HG03354 (cell line): ENCODE measurements around the gene NLRP9.

ENCODE experiments used
- ATAC-seq: cut with Tn5 transposase; IDR thresholded peaks from one replicate; pipeline ENCODE4 v1.9.1; 2021; ENCODE audit warnings: mild to moderate bottlenecking; ENCODE audit not compliant: unreplicated experiment, poor library complexity, severe bottlenecking

NLRP9 gene

DNA sequence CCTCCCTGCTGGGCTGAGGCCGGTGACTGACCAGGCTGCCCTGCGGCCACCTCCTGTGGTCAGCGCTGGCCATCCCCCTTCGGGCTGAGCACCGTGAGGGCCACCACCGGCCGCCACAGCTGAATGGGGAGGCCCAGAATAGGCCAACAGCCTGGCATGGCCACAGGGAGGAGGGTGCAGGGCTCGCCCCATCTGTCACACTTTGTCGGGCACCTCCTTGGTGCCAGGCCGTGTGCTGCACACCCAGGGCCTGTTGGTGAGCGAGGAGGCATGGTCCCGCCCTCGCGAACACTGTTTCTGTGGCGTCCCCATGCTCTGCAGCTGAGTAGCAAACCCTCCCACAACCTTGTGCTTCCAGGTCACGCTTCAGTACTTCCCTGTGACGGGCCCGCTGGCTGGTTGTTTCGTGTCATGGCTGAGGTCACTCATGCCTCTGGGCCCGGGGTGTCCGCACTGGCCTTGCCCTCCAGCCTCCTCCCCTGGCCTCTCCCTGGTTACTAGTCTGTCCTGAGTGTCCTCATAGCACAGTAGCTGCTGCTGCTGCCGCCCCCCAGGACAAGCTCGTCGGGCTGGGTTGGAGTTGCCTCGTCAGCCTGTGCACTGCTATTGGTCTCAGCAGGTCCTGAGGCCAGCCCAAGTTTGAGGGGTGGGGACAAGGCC lies 48.0 kb downstream of the NLRP9 start:
- no peak for ATAC-seq

DNA sequence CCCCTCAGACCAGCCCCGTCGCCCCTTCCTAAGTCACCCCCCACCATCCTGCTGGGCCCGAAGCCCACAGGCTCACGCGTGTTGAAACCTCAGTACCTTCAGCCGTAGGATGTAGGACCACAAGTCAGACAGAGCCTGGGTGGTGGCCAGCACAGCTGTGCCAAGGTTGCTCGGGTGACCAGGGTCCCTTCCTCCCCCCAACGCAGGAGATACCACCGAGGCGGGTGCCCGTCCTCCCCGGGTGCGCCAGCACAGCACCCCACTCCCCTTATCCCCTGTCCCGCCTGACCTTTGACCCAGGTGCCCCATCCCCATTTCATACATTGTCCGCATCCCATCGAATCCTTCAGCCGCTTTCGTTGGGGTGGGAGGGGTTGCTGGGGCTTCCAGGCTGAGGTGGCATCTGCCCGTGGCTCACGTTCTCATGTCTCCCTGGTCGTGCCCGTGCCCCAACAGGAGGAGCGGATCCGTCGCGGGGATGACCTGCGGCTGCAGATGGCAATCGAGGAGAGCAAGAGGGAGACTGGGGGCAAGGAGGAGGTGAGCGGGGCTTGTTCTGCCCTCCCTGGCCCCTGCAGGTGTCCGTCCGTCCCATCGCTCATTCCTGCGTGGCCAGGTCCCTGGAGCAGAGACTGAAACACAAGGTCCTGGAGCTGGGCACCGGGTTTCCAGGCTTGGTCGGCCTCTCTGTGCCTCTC lies 48.6 kb downstream of the NLRP9 start:
- ATAC-seq: no peak

DNA sequence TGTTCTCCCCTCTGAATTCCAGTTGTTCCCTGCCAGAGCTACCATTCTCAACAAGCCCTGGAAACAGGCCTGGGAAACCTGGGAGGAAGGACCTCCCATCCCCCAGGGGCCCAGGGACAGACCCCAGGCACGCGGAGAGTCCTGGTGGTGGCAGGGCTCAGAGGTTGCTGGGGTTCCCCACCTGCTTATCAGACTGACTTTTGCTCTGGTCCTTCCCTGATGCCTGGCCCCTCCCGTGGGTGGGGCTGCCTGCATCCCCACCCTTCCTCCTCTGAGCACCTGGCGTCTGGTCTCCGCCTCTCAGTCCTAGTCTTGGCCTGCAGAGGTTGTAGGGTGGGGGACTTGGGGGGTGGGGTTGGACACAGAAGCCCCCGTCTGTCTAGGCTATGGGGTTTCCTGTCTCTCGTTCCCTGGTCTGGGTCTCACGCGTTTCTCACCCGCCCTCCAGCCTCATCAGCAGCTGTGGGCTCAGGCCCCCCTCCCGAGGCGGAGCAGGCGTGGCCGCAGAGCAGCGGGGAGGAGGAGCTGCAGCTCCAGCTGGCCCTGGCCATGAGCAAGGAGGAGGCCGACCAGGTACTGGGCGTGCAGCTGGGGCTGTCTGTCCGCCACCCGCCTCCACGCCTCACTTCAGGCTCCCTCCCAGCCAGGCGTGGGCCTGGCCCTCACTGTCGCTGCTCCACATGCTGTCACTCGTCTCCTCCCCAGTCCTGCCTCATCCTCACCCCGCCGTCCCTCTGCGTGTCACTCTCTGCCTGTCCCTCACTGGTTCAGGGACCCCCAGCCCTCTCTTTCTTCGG lies 49.6 kb downstream of the NLRP9 start:
- no peak for ATAC-seq

DNA sequence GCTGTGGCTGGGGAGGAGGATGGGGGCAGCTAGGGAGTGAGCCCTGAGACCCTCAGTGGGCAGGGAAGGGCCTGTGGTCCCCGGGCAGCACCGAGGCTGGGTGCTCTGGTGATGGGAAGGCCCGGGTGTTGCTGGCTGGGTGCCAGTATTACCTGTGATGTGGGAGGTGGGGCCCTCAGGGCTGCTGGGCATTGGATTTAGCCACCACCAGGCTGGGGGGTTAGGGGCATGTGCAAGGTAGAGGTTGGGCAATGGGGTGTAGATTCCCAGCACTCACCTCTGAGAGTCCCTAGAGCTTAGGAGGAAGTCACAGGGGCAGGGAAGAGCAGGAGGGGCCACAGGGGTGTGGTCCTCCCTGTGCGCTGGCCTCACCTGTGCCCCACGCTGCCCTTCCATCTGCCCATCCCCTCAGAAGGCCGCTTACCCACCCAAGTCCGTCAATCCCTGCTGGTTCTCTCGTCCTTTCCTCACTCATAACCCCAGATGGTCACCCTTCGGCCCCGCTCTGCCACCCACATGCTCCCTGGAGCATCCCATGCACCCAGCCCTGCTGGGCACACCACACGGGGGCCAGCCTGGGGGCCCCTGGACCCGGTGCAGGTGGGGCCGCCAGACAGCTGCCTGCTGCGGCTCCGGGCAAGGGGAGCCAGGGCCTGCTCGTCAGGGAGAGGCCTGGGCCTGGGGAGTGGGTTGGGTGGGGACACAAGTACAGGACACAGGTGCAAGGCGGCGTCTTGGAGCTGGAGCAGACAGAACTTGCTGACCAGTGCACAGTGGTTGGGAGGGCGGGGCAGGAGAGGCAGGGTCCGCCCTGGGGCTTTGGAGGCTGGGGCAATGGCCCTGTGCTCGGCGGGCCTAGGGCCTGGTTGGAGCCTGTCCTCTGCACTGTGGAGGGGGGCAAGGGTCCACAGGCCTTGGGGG lies 50.7 kb downstream of the NLRP9 start:
- no peak for ATAC-seq

DNA sequence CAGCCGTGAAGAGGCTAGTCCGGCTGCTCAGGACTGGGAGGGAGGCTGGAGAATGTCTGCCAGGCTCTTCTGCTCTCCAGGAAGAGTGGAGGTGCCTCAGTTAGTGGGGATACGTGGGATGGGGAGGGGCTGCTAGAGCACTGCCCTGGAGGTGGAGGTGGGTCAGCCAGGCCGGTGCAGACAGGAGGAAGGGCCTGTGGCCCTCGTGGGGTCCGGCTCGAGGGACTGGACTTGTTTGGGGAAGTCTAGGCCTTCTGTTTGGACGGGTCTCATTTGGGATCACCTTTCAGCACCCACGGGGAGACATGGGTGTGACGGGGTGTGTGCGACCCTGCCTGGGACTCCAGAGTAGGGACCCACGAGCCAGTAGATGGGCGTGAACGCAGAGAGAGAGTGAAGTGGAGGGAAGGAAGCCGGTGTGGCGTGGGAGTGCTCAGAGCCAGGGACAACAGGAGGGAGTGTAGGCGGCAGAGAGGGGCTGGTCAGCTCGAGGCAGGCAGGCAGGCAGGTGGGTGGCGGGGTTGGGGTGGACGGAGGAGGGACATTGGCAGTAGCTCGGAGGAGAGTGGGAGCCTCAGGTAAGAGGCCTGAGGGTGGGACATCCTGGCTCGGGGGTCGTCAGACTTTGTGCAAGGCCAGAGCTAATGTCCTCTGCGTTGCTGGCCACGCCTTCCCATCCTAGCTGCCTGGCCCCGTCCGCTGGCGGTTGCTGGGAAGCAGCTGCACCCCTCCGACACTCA lies 51.7 kb downstream of the NLRP9 start:
- ATAC-seq: no peak

DNA sequence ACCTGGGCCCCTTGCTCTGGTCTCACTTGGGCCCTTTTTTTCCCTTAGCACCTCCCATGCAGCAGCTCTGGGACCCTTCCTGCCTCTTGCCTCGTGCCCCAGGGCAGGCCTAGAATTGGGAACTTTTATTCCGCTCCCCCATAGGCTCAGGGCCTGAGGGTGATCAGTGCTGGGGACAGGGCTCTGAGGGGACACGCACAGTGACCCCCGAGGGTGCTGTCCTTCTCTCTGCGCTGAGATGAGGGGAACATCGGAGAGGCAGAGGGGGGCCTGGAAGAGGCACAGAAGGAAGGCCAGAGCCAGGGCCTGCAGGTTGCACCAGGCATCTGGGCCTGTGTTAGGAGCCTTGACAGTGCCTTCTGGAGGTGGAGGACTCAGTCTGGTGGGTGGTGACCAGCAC lies 52.4 kb downstream of the NLRP9 start:
- ATAC-seq: no peak

DNA sequence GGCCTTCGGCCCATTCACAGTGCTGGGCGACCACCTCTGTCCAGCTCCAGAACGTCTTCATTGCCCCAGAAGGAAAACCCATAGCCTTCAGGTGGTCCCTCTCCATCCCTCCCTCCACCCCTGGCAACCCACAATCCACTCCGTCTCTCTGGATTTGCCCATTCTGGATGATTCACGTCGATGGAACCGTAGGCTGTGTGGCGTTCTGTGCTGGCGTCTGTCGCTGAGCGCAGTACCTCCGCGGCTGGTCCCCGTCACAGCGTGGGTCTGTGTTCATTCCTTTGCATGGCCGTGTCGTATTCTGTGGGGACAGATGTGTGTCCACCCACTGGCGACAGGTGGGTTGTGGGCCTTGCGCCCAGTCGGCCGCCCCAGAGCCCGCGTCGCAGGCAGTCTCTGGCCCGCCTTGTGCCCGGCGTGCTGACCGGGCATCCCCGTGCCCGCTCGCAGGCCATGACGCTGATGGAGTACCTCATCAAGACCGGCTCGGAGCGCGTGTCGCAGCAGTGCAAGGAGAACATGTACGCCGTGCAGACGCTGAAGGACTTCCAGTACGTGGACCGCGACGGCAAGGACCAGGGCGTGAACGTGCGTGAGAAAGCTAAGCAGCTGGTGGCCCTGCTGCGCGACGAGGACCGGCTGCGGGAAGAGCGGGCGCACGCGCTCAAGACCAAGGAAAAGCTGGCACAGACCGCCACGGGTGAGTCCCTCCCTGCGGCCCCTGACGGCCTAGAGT lies 53.1 kb downstream of the NLRP9 start:
- no peak for ATAC-seq

DNA sequence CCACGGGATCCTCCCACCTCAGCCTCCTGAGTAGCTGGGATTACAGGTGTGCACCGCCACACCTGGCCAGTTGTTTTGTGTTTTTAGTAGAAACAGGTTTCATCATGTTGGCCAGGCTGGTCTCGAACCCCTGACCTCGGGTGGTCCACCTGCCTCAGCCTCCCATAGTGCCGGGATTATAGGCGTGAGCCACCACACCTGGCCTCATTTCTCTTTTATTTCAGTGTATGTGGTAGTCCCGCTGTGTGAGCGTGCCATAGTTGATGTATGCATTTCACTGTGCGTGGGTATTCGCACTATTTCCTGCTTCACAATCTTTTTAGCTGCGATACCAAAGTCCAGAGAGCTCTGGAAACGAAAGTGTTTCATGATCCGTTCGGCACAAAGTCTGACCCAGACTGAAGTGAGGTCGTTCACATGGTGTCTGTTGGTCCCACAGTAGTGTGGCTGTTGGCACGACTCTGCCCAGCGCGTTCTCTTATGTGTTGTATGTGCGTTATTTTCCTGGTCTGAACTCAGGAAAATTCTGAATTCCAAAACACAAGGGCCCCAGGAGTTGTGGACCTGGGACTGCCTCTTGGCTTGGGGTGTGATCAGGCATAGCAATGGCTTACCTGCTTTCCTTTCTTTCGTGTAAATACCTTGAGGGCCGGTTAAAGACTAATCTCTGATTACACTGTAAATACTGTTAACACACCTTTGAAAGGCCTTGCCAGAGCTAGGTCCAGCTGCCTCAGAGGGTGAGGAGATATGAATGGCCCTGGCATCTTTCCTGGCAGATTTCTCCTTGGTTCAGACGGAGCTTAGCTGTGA lies 54.5 kb downstream of the NLRP9 start:
- no peak for ATAC-seq

DNA sequence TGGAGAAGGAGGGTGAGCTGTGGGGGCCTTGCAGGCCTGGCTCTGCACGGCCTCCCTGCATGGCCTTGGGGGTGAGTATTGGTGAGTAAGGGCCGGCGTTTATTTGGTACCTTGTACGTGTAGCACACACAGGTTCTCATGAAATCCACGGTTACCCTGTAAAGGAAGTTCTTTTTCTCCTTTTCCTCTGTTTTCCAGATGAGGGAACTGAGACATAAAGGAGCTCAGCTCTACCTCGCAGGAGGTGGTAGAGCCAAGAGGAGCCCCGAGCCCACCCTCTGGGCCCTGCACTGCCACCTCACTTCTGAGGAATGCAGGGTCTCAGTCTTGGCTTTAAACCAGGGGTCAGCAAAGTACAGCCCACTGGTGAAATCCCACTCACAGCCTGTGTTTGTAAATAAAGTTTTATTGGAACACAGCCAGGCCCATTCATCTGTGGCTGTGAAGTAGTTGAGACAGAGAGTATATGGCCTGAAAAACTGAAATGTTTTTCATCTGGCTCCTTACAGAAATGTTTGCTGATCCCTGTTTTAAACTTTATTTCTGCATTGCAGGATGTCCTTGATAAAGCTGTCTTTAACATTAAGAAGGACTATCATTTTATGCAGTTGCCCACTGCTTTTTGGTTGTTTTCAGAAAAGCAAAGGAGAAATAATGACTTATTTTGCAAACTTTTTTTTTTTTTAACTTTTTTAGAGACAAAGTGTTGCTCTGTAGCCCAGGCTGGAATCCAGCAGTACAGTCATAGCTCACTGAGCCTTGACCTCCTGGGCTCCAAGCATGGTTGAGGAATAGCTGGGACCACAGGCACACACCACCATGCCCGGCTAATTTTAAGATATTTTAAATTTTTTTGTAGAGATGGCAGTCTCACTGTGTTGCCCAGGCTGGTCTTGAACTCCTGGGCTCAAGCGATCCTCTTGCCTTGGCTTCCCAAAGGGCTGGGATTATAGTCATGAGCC lies 56.8 kb downstream of the NLRP9 start:
- ATAC-seq: no peak

DNA sequence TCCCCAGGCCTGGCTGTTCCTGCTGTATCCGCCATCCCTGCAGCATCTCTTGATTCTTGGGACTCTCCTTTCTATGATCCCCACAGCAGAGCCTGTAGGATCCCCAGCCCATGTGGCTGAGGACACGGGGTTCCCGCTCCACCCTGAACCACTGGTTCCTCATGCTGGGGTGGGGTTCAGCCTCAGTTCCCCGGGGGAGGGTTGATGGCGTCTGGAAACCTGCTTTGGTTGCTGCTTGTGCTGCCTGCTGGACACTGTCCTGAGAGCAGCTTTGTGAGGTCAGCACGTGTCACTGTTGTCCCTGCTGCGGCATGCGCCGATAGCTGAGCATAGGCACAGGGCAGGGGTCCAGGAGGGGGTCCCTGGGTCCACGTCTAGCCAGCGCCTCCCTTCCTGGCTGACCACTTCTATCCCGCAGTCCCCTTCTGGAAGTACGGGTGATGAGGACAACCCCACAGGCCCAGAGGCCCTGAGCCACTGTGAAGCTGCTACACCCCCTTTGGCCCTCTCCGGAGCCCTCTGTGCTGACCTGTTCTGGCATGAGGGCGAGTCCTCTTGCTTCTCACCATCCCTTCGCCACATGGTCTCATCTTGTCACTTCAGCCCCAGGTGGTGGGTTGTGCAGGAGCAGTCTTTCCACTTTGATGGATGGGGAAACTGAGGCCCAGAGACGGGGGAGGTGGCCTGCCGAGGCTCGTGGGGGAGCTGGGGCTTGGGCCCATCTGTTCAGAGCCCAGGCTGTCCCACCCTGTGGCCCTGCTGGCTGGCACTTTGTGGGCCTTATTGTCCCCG lies 57.7 kb downstream of the NLRP9 start:
- ATAC-seq: no peak

DNA sequence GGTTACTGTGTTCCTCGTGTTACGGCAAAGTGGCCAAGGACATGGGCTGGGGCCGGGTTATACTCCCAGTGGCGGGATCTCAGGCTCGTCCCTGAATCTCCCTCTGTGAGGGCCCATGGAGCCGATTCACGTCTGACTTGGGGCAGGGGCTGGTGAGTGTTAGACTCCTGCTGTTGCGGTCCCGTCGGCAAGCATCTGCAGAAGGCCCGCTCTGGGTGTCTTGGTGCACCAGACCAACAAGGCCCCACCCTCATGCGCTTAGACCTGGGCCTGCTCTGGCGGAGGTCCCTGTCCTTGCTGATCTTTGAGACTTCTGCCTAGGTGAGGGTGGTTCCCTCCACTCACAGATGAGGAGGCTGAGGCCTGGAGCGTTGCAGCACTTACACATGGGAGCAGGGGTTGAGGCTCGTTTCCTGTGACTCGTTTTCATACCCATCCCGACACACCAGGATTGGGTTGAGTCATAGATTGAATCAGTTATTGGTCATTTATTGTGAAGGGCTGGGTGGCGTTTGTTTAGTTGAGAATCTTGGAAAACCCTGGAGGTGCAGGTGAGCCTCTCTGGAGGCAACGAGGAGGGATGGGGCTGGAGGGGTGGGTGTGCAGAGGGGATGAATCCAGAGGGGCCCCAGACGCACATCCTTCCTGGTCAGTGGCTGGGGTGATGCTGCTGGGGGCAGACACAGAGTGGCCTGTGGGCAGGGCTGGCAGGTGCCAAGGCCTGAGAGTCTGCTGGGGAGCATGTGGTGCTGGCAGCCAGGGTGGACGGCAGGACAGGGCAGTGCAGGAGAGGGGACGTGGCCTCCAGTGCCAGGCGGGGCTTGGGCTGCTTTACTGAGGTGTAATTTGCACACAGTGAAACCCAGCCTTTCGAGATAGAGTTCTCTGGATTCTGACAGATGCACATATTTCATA lies 58.6 kb downstream of the NLRP9 start:
- ATAC-seq: no peak

DNA sequence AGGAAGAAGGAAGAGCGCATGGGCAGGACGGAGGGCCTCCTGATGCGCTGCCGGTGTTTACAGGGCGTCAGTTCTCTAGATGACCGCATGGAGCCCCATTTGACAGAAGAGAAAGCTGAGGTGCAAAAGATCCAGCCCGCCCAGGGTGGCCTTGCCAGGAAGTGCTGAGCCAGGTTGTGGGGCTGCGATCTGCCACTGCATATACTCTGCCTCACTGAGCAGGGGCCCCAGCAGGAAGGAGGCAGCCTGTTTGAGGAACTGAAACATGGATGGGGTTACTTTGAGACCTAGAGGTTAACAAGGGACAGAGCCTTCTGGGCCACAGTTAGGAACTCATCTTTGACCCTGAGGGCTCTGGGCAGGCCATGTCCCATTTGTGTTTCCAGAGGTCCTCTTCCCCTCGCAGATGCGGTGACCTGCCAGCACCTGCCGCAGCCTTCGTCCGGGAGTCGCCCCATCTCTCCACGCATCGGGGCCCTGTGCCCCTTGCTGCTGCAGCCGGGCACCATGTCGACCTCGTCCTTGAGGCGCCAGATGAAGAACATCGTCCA lies 60.0 kb downstream of the NLRP9 start:
- peak; percentile 73 for ATAC-seq

DNA sequence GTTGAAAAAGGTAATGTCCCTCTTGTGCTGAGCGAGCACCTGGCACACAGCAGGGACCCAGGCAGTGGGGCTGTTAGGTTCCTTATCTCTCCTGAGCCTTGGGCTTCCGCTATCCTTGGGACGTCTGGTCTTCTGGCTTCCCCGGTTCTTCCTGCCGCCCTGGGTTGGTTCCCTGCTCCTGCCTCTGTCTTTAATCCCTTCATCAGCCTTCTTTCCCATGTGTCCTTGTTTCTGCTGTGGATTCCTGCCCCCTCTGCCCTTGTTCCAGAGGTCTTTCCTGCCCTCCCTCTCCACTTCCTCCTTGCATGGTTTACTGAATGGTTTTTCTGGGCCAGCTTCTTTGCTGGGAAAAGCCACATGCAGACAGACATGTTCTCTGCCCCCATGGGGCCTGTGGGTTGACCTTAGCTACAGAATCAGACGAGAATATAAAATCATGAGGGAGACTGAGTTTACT lies 60.6 kb downstream of the NLRP9 start:
- ATAC-seq: no peak

DNA sequence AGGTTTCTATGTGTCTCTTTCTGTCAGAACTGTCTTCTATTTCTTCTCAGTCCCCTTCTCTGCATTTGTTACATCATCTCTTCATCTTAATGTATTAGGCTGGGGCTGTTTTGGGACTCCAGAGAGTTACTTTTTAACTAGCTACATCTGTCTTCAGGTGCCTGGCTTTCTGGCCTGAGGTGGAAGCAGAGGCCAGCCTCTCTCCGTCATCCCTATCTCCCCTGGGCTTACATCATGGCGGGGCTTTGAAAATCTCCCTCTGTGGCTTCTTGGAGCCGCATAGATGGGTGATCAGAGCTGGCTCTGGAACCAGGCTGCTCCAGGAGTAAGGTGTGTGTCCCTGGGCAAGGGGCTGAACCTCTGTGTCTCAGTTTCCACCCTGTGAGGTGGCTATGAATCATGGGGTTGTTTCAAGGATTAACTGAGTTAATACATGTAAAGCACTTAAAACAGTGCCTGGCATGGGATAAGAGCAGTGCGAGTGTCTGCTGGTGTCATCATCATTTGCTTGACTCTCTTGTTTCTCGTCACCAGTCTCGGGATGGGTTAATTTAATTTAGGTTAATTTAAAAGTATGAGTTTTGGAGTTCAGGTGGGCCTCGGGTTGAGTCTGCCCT lies 61.2 kb downstream of the NLRP9 start:
- ATAC-seq: no peak
